Esophagus muscularis mucosa (tissue), 4 donors: ENCODE results near the gene TUSC2.

Experiments
- EP300 ChIP-seq: sonication (generic); formaldehyde crosslinking; IDR thresholded peaks from one replicate; pipeline ENCODE4 v1.6.1; 2017; ENCODE audit warnings: antibody characterized with exemption
- POLR2A ChIP-seq: fragments of 450-650 bp; IDR thresholded peaks from one replicate; pipeline ENCODE4 v1.6.1; 2017; ENCODE audit warnings: antibody characterized with exemption, moderate library complexity, mild to moderate bottlenecking, low read depth
- POLR2AphosphoS5 ChIP-seq, 2 donors: sonication (generic); formaldehyde crosslinking; IDR thresholded peaks; one replicate each; pipeline ENCODE4 v1.6.1; 2017; ENCODE audit warnings: antibody characterized with exemption in 2 of 2
- TF ChIP-seq, protein P1 (sequence below), 3 experiments: fragments of 200-600 bp in 2 of 3; fragments of 450-650 bp in 1 of 3; sonication (generic) in 2 of 3; IDR thresholded peaks; one replicate each; pipeline ENCODE4 v1.5.1; 2017 to 2019; ENCODE audit warnings: antibody characterized with exemption in 3 of 3, mild to moderate bottlenecking in 2 of 3, moderate library complexity in 1 of 3

DNA sequence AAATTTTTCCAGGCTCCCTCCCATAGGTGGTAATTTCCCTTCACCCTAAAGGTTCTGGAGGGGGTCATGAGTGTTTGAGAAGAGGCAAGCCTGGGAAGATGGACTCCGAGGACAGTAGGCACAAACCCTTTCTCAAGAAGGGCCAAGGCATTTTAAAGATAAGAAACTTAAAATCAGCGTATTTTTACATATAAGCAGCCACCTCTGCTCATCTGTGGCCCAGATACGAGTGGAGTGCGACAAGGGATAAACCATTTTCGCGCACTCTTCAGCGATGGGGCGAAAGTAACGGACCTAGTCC lies 12.1 kb upstream of the TUSC2 start:
- TF ChIP-seq, protein P1, sequence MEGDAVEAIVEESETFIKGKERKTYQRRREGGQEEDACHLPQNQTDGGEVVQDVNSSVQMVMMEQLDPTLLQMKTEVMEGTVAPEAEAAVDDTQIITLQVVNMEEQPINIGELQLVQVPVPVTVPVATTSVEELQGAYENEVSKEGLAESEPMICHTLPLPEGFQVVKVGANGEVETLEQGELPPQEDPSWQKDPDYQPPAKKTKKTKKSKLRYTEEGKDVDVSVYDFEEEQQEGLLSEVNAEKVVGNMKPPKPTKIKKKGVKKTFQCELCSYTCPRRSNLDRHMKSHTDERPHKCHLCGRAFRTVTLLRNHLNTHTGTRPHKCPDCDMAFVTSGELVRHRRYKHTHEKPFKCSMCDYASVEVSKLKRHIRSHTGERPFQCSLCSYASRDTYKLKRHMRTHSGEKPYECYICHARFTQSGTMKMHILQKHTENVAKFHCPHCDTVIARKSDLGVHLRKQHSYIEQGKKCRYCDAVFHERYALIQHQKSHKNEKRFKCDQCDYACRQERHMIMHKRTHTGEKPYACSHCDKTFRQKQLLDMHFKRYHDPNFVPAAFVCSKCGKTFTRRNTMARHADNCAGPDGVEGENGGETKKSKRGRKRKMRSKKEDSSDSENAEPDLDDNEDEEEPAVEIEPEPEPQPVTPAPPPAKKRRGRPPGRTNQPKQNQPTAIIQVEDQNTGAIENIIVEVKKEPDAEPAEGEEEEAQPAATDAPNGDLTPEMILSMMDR (IDR thresholded peaks at IDR 0.05): no peak
- no peak for TF ChIP-seq EP300
- no peak for TF ChIP-seq POLR2A
- TF ChIP-seq POLR2AphosphoS5 (IDR thresholded peaks at IDR 0.05): no peak
